Stimulated activated CD4-positive, alpha-beta T cell treated with anti-CD3 and anti-CD28 coated beads, Interleukin-4, amount 100 ng/mL, for 4 hours (primary cell): Measurements from ENCODE around the gene USP35.

Source experiments
- DNase-seq, 2 experiments: peaks; one replicate each; pipeline ENCODE4 v3.0.0-alpha.2; 2020

The USP35 gene, protein sequence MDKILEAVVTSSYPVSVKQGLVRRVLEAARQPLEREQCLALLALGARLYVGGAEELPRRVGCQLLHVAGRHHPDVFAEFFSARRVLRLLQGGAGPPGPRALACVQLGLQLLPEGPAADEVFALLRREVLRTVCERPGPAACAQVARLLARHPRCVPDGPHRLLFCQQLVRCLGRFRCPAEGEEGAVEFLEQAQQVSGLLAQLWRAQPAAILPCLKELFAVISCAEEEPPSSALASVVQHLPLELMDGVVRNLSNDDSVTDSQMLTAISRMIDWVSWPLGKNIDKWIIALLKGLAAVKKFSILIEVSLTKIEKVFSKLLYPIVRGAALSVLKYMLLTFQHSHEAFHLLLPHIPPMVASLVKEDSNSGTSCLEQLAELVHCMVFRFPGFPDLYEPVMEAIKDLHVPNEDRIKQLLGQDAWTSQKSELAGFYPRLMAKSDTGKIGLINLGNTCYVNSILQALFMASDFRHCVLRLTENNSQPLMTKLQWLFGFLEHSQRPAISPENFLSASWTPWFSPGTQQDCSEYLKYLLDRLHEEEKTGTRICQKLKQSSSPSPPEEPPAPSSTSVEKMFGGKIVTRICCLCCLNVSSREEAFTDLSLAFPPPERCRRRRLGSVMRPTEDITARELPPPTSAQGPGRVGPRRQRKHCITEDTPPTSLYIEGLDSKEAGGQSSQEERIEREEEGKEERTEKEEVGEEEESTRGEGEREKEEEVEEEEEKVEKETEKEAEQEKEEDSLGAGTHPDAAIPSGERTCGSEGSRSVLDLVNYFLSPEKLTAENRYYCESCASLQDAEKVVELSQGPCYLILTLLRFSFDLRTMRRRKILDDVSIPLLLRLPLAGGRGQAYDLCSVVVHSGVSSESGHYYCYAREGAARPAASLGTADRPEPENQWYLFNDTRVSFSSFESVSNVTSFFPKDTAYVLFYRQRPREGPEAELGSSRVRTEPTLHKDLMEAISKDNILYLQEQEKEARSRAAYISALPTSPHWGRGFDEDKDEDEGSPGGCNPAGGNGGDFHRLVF

DNA sequence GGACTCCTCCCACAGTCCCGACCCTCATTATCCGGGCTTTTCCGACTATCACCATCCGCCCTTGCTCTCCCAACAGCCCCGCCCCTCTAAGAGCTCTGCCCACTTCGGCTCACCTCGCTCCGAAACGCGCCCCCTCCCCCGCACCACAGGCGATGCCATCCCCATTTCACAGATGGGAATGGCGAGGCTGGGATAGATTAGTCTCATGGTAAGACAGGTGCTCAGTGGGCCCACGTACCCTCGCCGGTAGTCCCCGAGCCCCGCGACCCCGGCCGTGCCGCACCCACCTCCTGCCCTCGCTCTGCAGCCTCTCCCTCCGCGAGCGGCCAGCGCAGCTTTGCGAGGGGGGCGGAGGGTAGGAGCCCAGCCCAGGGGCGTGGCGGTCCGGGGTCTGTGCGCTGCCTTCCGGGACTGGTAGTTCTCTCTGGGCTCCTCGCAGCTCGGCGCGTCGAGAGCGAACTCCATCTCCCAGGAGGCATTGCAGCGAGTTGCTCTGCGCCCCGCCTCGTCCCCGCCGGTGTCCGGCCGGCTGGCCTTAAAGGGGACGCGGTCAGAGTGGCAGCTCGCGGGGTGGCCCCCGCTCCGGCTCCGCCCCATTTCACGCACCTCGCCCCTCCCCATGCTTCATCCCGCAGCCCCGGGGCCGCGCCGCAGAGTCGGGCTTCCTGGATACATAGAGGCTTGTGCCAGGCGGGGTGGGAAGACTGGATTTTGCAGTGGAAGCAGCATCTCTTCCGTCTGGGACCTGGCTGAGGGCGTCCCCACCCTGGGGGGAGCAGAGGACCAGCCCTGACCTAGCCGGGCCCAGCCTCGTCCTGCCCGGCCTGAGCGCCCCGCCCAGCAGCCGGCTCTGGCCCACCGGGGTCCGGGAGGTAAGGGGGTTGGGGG lies at the start of gene USP35, which contains the start of gene KCTD21:
Gene USP35, plus strand, starts transcription at position 634 of the 888 bp plus-strand sequence. CDS start 7,327 bp downstream, outside the sequence.
Gene KCTD21, minus strand, starts transcription at position 341 of the 888 bp plus-strand sequence. CDS start 14,072 bp downstream, outside the sequence.
- peak; percentile 89 to 90 for DNase-seq

DNA sequence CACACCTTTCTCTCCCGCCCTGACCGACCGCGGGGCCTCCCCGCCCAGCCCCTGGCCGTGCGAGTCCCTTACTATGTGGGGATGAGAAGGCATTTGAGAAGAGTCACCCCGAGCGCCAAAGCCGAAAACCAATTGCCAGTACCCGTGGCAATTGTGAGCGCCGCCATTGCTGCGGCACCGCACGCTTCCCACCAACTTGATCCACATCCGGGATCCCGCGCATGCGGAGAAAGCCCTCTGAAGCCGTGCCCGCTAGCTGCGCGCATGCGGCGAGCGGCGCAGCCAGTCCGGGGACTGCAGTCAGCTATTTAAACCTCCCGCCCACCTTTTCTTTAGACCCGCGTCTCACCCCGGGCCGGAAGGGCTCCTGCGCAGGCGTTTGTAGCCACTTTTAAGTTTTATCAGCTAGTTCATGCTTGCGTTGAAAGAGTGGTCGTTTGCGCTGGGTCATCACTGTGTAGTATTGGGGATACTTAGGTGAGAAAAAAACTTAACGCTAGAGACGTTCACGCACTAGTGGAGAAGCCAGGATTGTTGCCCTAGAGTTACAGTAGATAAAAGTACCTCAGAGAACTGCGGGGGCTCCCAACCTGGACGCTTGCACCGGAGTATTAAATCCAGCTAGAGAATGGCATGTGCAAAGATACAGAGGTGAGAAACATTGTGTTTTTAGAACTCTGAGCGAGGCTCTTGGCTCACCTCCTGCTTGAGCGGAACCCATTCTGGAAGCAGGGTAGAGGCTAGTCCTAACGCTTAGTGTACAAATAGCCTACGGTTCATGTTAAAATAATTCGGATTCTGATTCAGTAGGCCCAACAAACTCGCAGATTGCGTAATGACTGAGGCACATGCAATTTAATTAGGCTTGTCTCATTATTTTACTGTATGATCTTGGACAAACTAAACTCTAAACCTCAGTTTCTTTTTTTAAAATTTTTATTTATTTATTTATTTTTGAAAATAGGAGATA lies 49.0 kb upstream of the USP35 start, which contains the start of gene ALG8:
Gene ALG8, minus strand, starts transcription at position 205 of the 970 bp plus-strand sequence. Its CDS starts 38 bp downstream, at position 167.
- DNase-seq, result peak; percentile 96 to 97

DNA sequence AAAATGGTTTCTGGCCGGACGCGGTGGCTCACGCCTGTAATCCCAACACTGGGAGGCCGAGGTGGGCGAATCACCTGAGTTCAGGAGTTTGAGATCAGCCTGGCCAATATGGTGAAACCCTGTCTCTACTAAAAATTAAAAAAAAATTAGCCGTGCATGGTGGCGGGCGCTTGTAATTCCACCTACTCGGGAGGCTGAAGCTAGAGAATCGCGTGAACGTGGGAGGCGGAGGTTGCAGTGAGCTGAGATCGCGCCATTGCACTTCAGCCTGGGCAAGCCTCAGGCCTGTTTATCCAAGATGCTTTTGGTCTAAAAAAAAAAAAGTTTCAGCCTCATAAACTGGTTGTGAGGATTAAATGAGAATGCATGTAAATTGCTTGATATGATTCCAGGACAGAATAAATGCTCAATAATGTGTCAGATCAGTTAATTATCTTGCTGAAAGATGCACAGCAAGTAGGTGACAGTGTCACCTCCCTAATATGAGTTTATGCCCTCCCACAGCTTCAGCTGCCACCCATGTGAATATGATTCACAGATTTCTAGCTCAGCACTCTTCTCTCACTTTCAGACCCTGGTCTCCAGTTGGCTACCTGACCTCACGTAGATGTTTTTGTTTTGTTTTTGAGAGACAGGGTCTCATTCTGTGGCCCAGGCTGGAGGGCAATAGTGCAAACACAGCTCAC lies 48.2 kb upstream of the USP35 start:
- DNase-seq, result no peak

DNA sequence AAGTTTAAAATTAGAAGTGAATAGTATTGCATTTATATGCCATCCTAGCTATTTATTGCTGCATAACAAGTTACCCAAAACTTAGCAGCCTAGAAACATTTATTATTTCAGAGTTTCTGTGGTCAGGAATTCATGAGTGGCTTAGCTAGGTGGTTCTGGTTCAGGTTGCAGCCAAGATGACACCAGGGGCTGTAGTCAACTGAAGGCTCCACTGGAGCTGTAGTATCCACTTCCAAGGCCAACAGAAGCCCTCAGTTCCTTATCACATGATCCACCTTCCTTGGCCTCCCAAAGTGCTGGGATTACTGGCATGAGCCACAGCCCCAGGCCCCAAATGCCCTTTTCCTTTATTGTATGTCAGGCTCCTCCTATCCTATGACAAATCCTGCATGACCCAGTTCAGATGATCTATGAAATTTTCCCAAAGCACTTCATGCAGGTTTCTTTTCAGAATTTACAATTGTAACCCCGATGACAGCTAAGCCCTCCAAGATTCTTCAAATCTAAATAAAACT lies 43.2 kb upstream of the USP35 start:
- DNase-seq, result no peak

DNA sequence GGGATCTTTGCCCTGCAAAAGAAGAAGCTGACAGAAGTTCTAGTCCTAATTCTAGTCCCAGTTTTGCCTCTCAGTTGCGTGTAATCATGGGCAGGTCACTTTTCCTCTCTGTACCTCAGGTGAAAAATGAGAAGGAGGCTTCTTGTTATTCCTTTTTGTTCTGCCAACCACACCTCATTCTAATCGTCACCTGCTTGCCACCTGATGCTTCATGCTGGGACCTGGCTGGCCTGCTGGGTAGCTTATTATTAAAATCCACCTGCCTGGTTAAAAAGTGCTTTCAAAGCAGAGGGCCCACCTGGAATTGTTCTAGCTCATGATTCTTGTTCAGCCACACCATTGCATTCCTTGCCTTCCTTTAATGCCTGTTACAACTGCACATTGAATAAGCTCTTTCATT lies 40.9 kb upstream of the USP35 start:
- DNase-seq, result no peak

DNA sequence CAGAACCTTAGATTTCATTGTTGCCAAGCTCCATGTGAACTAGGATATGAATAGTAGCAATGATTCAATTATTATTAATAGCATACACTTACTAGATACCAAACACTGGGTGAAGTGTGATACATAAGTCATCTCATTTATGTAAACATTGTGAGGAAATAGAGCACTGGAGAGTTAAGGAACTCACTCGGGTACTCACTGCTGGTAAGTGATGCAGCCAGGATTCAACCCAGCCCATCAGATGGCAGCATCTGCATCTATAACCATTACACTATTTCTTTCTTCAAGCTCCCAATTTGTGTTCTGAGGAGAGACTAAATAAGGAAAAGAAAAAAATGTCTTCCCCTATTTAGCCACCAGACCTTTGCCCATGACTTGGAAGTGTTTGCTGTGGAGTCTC lies 39.1 kb upstream of the USP35 start:
- DNase-seq, result no peak

DNA sequence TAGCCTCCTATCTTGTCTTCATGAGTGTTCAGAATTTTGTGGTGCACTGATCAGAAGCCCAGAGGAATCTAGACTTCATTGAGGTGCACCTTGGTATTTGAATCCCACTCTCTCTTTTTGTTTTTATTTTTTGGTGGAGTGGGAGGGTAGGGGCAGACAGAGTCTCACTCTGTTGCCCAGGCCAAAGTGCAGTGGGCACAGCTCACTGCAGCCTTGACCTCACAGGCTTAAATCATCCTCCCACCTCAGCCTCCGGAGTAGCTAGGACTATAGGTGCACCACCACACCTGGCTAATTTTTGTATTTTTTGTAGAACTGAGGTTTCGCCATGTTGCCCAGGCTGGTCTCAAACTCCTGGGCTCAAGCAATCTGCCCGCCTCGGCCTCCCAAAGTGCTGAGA lies 38.4 kb upstream of the USP35 start:
- DNase-seq, result no peak

DNA sequence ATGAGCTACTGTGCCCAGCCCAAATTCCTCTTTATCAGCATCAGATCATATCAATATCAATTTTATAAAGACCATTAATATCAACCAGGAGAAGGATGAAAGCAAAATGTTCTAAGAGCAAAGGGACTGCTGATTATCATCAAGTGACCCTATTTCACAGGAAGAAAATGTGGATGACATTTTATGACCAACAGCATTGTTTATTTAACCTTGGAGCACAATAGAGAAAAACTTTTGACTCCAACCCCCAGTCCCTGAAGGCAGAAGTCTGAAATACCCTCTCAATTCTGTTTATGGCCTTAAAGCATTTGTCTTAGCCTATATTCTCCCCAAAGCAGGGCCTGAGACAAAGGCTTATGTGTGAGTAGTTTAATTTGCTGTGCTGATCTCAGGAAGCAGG lies 38.0 kb upstream of the USP35 start:
- DNase-seq, result no peak

DNA sequence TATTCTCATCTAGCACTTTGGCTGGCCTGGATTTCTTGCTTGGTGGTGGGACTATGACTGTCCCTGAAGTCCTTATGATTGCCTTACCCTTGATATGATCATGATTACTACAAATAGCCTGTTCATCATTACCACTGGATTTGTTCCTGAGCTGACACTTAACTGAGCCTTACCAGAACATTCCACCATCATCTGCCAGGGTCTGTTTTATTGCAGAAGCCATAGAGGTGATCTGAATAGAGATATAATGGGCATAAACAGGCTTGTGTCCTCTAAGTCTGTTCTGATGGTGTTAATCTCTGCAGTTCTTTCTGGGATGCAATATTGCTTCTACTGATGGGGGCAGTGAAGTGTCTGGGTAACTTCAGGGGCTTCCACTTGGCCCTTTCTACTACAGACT lies 36.9 kb upstream of the USP35 start:
- no peak for DNase-seq

DNA sequence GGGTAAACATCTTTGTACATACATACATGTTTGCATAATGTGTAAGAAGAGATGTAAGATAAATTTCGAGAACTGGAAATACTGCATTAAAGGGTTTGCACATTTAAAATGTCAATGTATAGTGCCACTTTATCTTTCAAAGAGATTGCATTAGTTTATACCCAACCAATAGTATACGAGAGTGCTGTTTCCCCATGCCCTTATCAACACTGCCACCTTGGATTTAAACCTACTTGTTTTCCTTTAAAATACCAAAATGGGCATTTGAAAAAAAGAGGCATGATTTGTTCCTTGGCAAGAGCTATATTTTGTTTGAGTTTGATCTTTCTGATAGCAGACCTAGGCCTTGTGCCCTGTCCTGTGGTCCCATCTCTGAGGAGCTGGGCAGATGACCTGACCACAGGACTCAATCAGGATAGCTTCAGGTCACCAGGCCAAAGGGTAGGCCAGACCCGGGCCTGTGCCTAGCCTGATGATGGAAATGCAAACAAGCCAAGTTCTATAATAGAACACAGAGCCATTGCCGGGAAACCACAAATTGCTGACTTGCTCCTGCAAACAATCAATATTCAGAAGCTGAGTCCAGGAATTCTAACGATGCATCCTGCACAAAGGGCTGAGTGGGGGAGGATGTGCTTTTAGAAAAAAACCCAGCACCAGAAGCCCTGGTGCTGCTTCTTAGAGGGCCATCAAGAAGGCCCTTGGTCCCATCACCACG lies 32.4 kb upstream of the USP35 start:
- no peak for DNase-seq

DNA sequence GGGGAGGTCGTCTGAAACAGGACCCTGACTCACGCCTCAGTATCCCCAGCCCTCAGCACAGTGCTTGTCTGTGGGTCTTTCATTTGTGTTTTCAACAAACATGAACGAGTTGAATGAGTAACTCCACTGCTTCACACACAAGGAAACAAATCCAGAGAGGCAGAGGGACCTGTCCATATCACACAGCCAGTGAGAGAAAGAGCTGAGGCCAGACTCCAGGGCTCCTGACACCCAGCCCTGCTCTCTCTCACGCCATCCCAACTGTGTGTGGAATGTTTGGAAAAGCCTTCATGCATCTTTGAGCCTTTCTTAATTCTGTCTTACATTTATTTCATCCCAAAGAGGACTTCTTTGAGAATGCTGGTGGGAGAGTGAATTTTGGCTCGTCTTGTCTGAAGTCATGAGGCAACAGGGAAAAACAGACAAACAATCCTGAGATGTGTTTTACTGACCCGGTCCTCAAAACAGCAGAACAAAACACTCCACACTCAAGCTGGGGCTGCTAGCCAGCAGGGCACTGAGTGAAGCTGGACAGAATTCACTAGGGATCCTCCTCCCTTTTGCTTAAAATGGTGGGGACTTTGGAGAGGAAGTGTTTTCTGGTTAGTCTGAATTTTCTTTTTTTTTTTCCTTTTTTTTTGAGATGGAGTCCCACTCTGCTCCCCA lies 29.6 kb upstream of the USP35 start:
- no peak for DNase-seq

DNA sequence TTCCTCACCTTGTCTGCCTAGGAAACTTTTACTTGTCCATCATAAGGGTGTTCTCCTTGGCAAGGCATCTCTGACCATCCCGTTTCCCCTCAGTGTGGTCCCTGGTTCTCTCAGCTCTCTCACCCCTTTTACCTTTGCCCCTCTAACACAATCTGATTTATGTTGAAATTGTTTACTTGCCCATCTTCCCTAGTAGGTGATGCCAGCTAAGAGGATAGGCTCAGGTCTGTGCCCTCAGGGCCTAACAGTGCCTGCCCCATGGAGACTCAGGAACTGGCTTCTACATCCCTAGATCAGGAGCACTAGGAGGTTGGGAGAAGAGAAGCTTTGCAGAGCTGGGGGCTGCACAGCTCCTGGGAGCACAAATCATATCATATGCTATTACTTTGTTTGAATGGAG lies 28.2 kb upstream of the USP35 start:
- DNase-seq, result no peak

DNA sequence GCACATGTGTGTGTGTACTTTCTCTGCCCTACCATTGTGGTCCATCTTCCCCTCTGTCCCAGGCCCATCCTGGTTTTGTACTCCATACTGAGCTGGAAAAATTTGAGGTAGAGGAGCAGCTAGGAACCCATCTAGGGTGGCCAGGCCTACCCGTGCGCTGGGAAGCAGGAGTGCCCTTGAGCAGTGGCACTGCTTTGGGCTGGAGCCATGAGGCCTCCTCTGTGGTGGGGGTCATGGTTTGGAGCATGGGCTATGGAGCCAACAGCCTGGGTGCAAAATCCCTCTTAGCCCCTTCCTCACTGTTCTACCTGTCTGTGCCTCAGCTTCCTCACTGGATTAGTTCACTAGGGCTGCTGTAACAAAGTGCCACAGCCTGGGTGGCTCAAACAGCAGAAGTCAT lies 27.4 kb upstream of the USP35 start:
- DNase-seq, result no peak

DNA sequence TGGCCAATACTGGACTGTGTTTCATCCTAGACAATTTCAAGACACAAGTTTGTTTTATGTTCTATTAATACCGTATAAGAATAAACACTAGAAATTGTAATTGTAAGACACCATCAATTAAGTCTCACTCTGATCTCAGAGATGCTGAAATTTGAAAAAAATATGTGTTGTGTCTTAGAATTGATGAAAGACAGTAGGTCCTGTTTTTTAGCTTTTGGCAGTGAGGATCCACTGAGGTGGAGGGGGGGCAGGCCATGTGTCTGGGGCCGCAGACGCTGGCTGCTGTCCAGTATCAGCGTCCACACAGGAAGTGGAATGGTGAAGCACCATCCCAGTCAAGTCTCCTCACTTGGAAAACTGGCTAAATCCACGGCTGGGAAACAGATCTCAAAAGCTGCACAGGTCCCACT lies 26.8 kb upstream of the USP35 start:
- no peak for DNase-seq

DNA sequence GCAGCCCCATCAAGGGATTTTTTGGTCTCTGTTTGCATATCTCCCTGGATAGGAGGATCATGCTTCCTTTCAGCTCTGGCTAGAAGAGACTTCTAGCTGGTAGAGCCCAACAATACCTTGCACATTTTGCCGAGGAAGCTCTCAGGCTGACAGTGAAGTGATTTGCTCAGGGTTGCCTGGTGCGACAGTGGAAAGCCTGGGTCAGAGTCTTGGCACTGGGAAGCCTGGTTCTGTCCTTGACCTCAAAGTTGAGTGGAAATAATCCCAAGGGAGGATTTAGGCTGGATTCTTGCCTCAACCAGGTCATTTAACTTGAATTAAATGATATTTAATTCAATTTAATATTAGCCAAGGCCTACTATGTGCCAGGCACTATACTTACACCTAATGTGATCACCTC lies 24.9 kb upstream of the USP35 start:
- no peak for DNase-seq

DNA sequence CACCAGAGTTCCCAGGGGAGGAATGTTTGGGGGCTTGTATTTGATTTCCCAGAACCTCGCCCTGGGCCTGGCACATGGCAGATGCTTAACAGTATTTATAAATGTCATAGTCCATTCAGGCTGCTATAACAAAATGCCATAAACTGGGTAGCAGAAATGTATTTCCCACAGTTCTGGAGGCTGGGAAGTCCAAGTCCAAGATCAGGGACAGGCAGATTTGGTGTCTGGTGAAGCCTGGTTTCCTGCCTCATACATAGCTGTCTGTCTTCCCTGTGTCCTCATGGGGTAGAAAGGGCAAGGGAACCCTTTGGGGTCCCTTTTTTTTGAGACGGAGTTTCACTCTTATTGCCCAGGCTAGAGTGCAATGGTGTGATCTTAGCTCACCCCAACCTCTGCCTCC lies 24.2 kb upstream of the USP35 start:
- no peak for DNase-seq

DNA sequence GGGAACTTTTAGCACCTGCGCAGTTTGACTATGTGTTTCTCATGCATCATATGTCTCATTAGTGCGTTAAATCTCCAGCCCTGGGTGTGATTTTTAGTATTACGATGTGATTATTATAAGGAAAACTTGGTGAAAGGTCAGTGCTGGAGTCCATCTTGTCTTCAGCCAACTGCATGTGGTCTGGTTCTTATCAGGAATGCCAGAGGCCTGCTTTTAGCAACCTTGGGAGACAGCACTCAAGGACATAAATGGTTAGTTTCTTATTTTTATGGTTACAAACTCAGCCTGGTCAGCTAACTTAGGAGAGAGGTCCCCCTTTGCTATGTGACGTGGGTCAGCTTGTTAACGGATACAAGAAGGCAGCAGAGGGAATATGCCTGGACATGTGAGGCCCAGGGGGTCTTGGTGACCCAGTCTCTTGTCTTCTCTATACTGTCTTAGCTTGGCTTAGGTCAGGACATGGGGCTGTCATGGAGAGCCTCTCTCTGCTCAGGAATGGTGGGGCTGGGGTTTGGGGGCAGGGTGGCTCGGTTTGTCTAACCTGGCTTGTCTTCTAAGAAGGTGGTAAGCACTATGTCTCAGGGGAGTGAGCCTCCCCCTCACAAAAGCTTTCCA lies 21.8 kb upstream of the USP35 start:
- no peak for DNase-seq
